Measurements from ENCODE around the gene CLCN6.

DNA sequence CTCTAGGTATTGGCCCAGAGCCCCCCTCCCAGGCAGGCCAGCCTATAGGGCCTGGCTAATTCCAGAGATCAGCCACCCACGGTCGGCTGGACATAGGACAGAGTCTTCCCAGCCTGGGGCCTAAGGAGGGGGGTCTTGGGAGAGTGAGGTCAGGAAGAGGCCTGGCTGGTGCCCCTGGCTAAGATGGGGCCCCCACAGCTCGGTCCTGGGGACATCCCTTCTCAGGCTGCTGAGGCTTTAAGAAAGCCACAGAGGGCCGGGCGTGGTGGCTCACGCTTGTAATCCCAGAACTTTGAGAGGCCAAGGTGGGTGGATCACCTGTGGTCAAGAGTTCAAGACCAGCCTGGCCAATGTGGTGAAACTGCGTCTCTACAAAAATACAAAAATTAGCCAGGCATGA is 41.5 kb upstream of the CLCN6 start:
- TF ChIP-seq, protein P1, sequence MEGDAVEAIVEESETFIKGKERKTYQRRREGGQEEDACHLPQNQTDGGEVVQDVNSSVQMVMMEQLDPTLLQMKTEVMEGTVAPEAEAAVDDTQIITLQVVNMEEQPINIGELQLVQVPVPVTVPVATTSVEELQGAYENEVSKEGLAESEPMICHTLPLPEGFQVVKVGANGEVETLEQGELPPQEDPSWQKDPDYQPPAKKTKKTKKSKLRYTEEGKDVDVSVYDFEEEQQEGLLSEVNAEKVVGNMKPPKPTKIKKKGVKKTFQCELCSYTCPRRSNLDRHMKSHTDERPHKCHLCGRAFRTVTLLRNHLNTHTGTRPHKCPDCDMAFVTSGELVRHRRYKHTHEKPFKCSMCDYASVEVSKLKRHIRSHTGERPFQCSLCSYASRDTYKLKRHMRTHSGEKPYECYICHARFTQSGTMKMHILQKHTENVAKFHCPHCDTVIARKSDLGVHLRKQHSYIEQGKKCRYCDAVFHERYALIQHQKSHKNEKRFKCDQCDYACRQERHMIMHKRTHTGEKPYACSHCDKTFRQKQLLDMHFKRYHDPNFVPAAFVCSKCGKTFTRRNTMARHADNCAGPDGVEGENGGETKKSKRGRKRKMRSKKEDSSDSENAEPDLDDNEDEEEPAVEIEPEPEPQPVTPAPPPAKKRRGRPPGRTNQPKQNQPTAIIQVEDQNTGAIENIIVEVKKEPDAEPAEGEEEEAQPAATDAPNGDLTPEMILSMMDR (optimal IDR thresholded peaks at IDR 0.05 in 1 of 3, IDR thresholded peaks at IDR 0.05 in 1 of 3, conservative IDR thresholded peaks at IDR 0.05 in 1 of 3; ENCODE audit: extremely low read depth in 1 of 3, insufficient read depth in 2 of 3, low read length in 3 of 3), result no peak
- no peak for TF ChIP-seq EZH2 (IDR thresholded peaks at IDR 0.05; ENCODE audit: low read length)

Data from keratinocyte (primary cell).